ENCODE measurements around the gene RASAL3. TPM values are rescaled to one million over a fixed set of nuclear protein-coding genes. Genes with fewer than 3 reads are reported as not detected.

The RASAL3 gene
- total RNA-seq, 1 donor = not detected

DNA sequence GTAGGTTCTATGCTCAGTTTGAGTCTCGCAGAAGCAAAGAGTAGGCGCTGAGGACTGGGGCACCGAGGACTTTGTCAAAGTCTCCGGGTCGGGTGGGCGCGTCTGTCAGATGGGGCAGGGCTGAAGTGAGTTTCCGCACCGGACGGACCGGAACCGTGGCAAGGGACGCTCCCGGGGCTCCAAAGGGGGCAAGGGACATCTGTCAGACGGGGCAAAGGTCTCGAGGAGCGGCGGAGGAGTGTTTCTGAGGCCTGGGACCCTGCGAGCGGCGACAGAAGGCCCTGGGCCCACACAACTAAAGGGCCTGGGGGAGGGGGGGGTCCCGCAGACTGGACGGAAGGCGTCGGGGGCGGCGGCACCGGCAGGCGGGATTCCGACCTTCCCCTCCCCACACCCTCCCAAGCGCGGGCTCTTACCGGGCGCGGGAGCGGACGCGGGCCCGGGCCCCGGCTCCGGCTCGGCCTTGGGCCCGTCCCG lies 32.3 kb downstream of the RASAL3 start:
- no peak for TF ChIP-seq CTCF (IDR thresholded peaks at IDR 0.05; ENCODE audit: insufficient read depth, low read depth, low read length)
- DNase-seq (ENCODE audit: low read depth) = no peak
- peak overlapping the region; percentile 90 for H3K4me3 ChIP-seq (ENCODE audit: low read depth, low read length)

- no peak for DNase-seq (ENCODE audit: low read depth)
- TF ChIP-seq CTCF (IDR thresholded peaks at IDR 0.05; ENCODE audit: insufficient read depth, low read depth, low read length) = no peak
- peak overlapping the region; percentile 90 for H3K4me3 ChIP-seq (ENCODE audit: low read depth, low read length)
Observed at GRCh38 chr19:15431396-15432017, 32.8 kb downstream of the RASAL3 start.

GRCh38 chr19:15430526-15431120 lies 33.7 kb downstream of the RASAL3 start:
- no peak for DNase-seq (ENCODE audit: low read depth)
- TF ChIP-seq CTCF (IDR thresholded peaks at IDR 0.05; ENCODE audit: insufficient read depth, low read depth, low read length) = no peak
- H3K4me3 ChIP-seq (ENCODE audit: low read depth, low read length) = no peak overlapping the region

- DNase-seq (ENCODE audit: low read depth) = no peak
- TF ChIP-seq CTCF (IDR thresholded peaks at IDR 0.05; ENCODE audit: insufficient read depth, low read depth, low read length) = no peak
- H3K4me3 ChIP-seq (ENCODE audit: low read depth, low read length) = no peak overlapping the region
Observed at GRCh38 chr19:15429825-15430467, 34.4 kb downstream of the RASAL3 start.

GRCh38 chr19:15428956-15429824 lies 35.2 kb downstream of the RASAL3 start:
- no peak for DNase-seq (ENCODE audit: low read depth)
- no peak for TF ChIP-seq CTCF (IDR thresholded peaks at IDR 0.05; ENCODE audit: insufficient read depth, low read depth, low read length)
- H3K4me3 ChIP-seq (ENCODE audit: low read depth, low read length) = no peak overlapping the region

- TF ChIP-seq CTCF (IDR thresholded peaks at IDR 0.05; ENCODE audit: insufficient read depth, low read depth, low read length) = no peak
- no peak for DNase-seq (ENCODE audit: low read depth)
- H3K4me3 ChIP-seq (ENCODE audit: low read depth, low read length) = no peak overlapping the region
Observed at GRCh38 chr19:15427991-15428471, 36.3 kb downstream of the RASAL3 start.

All from fibroblast of villous mesenchyme (primary cell).